Astrocyte (in vitro differentiated cells and primary cell): ENCODE results near the gene HYAL2.

Experiments
- EZH2 ChIP-seq: IDR thresholded peaks from 2 replicates; pipeline ENCODE4 v1.6.1; 2012; ENCODE audit warnings: mild to moderate bottlenecking, low read length, inconsistent platforms; ENCODE audit not compliant: insufficient read depth
- TF ChIP-seq, protein P1 (sequence below): IDR thresholded peaks from 2 replicates; pipeline ENCODE4 v1.5.1; 2011; ENCODE audit warnings: low read depth, mild to moderate bottlenecking, inconsistent platforms, low read length, moderate library complexity; ENCODE audit not compliant: insufficient read depth

DNA sequence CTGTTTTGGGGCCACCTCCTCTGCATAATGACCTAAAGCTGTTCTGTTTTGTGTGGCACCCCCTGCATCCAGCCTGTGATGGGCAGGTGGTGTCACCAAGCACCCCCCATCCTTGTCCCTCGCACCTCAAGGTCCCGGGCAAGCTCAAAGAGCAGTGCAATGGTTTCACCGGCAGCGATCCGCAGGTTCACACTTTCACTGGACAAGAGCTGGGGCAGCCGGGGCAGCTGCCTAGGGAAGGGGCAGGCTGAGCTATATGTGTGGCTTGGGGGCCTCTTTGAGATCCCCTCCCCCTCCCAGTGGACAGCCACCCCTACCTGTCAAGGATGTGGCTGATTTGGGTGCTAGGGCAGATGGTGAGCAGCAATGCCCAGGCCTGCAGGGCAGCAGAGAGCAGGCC, 33.4 kb downstream of the HYAL2 start:
- TF ChIP-seq, protein P1, sequence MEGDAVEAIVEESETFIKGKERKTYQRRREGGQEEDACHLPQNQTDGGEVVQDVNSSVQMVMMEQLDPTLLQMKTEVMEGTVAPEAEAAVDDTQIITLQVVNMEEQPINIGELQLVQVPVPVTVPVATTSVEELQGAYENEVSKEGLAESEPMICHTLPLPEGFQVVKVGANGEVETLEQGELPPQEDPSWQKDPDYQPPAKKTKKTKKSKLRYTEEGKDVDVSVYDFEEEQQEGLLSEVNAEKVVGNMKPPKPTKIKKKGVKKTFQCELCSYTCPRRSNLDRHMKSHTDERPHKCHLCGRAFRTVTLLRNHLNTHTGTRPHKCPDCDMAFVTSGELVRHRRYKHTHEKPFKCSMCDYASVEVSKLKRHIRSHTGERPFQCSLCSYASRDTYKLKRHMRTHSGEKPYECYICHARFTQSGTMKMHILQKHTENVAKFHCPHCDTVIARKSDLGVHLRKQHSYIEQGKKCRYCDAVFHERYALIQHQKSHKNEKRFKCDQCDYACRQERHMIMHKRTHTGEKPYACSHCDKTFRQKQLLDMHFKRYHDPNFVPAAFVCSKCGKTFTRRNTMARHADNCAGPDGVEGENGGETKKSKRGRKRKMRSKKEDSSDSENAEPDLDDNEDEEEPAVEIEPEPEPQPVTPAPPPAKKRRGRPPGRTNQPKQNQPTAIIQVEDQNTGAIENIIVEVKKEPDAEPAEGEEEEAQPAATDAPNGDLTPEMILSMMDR = no peak
- TF ChIP-seq EZH2 = no peak
